Embryonic facial prominence (tissue), 1 donor: Measurements from ENCODE around the gene MEX3C.

Source experiments
- DNase-seq: peaks from one replicate; pipeline ENCODE4 v3.0.0-alpha.2; 2016; ENCODE audit errors: extremely low spot score

The MEX3C gene

GRCh38 chr18:51197661-51198424, at the start of gene MEX3C:
MEX3C (minus strand) TSS chr18:51197681; CDS start chr18:51197320, 361 bp downstream.
- peak; percentile 97 for DNase-seq

DNA sequence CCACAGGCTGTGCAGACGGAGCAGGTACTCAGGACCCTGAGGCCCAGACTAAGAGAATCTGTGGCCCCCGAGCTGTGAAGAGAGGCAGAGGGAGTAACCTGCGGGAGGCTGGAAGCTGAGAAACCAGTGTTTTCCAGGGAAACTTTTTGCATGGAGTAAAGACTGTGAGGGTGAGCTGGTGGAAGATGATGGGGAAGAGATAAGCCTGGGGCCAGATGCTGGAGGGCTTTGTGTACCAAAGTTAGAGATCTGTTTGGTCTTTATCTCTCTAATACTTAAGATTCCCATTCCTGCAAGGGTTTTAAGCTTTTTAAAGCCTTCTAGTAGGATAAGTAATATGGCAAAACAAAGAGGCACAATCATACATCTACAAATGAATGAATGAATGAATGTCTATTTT, 43.7 kb upstream of the MEX3C start:
- DNase-seq, result no peak

GRCh38 chr18:51236225-51236624, 38.7 kb upstream of the MEX3C start:
- DNase-seq, result no peak

DNA sequence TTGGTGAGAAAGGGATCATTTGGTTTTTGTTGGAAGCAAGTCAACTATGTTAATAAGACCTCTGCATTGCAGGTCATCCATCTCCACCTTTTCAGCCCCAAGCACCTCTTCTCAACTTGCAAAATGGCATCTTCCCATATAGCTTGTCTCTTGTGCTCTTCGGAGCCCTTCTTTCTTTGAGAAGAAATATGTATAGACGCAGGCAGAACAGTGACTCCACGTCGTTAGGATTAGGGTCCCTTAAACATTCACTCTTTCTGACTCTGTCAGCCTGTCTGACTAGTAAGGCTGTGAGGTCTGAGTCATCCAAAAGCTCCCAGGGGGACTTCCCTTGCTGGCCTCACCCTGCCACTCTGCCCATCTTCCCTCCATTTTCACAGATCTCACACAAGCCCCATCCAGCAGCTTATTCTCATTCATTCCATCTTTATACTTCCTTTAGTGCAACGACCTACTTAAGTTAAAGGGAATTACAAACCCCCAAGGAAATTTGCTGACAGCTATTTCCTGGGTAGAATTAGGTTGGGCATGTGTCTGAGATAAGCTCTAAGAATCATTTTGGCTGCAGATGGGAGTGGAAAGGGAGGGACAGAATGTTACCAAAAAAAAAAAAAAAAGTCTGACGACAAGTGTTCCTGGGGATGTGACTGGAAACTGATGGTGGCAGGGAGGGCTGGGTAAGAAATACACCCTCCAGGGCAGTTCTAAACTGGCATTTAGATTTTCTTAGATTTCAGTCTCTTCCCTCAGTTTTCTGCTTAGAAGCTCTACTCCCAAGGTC, 37.7 kb upstream of the MEX3C start:
- no peak for DNase-seq

GRCh38 chr18:51234117-51235008, 36.9 kb upstream of the MEX3C start:
- no peak for DNase-seq

GRCh38 chr18:51229328-51229727, 31.8 kb upstream of the MEX3C start:
- no peak for DNase-seq

GRCh38 chr18:51227660-51228059, 30.2 kb upstream of the MEX3C start:
- DNase-seq, result no peak

- DNase-seq, result no peak
Measured at GRCh38 chr18:51226587-51227350, 29.3 kb upstream of the MEX3C start.

- DNase-seq, result no peak
Measured at GRCh38 chr18:51226068-51226467, 28.6 kb upstream of the MEX3C start.

- no peak for DNase-seq
Measured at GRCh38 chr18:51212606-51213005, 15.1 kb upstream of the MEX3C start.

DNA sequence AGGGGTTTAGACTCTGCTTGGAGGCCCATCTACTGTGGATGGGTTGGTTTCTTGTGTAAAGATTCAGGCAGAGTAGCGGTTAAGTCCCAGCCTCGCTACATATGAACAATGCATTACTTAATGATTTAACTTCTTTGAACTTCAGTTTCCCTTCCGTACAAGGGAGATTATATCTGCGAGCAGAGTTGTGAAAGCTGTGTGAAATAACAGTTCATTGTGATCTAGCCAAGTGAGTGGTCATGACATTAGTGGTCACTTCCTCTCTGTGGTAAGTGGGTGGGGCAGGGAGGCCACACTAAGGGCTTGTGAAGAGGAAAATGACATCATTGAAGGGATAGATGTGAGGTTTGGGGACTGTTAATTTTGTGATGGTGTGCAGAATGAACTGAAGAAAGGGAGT, 14.1 kb upstream of the MEX3C start:
- no peak for DNase-seq

DNA sequence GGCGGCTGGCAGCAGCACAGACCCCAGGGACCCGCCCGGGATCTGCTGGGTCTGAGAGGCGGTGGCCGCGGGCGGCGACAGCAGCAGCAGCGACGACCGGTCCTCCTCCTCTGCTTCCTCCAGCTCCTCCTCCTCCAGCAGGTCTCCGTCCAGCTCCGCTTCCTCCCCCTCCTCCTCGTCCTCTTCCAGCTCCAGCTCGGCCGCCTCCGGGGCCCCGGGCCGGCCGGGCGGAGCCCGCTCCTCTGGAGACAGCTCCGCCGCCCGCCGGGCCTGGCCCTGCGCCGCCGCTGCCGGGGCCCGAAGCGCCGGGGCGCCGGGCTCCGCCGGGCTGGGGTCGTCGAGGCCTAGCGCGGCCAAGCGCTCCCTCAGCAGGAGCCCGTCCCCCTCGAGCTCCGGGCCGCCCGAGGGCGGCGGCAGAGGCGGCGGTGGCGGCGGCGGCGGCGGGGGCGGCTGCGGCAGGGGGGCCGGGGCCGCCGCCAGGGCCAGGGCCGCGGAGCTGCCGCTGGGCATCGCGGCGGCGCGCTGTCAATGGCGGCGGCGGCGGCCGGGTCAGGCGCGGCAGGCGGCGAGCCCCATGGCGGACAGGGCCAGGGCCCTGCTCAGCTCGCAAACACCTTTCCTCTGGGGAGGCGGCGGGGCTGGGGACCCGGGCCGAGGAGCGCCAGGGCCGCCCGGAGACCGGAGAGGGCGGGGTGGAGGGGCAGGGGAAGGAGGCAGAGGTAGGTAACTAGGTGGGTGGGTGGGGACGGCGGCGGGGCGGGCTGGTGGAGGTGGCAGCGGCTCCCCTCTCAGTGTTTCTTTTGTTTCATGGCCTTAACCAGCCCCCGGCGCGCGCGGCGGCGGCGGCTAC, 445 bp downstream of the MEX3C start:
- no peak for DNase-seq

DNA sequence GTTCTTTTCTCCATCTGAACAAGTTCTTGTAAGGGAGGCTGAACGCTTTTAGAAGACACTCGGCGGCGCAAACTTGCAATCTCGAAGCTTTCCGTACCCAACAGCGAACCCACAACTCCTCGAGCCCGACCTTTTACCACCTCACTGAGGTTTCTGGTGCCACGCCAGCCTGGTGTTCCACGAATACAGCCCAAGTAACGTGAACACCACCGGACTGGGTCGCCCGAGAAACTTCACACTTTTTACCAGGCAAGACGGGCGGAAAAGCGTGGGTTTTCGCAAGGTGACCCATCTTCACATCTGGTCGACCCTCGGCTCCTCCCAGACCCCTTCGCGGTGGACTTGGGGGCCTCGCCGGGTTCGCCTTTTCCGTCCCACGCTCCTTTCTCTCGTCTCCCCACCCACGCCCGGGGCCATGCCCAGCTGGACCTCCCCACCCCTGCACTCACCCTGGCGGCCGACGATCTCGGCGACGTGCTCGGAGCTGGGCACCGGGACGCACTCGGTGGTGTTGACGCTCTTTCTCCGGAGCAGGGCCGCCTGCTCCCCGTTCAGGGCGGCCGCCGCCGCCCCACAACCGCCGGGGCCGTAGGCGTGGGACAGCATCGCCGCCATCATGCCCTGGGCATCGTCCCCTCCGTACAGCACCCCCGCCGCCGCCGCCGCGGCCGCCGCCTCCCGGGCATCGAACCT, 1.2 kb downstream of the MEX3C start:
- no peak for DNase-seq

- DNase-seq, result peak; percentile 76
Measured at GRCh38 chr18:51195451-51196117, 1.9 kb downstream of the MEX3C start.

- DNase-seq, result no peak
Measured at GRCh38 chr18:51195086-51195450, 2.4 kb downstream of the MEX3C start.

DNA sequence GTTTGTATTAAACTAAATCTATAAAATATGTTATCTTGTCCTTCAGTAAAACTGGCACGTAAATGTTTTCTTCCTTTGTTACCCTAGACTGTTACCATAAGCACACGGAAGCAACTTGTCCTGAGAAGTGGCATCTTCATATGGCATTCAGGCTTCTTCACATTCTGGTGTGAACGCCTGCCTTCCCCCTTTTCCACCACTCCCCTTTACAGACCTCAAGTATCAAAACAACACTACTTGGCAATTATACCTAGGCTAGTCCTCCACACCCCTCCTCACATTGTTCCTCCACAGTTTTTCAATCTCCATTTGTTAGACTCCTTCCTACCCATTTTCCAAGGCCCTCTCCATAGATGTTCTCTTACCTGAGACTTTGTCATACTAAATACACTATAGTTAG, 2.9 kb downstream of the MEX3C start:
- no peak for DNase-seq

- no peak for DNase-seq
Measured at GRCh38 chr18:51193621-51194287, 3.7 kb downstream of the MEX3C start.

DNA sequence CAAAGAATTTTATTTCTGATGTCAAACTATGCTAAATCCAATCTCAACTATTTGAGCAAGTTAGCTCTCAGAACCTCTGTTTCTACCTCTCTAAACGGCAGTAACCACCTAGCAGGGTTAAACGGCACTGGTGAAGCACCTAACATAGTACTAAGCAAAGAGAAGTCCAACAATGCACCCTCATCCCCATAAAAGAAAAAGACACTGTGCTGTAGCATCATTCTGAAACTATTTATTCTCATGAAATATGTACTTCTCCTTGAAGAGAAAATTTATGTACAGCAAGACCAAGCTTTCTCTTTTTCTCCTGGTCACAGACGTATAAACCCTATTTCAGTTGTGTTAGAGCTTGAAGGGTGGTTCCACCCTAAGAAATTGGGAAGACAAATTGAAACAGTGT, 4.8 kb downstream of the MEX3C start:
- DNase-seq, result no peak

- DNase-seq, result no peak
Measured at GRCh38 chr18:51192026-51192425, 5.5 kb downstream of the MEX3C start.
